HG02981 (cell line): ENCODE results near the gene RAP1B.

Experiments used
- ATAC-seq: cut with Tn5 transposase; IDR thresholded peaks from one replicate; pipeline ENCODE4 v1.9.1; 2021; ENCODE audit warnings: mild to moderate bottlenecking, moderate library complexity; ENCODE audit not compliant: unreplicated experiment

The RAP1B gene

GRCh38 chr12:68610370-68611093 is at the start of gene RAP1B:
Gene RAP1B (plus strand): TSS chr12:68610899. CDS start chr12:68648725, 37,826 bp downstream.
- peak; percentile 78 for ATAC-seq

GRCh38 chr12:68561830-68562229 is 48.9 kb upstream of the RAP1B start:
- ATAC-seq, result no peak

- ATAC-seq, result no peak
These were observed 46.5 kb upstream of the RAP1B start for GRCh38 chr12:68564166-68564565.

GRCh38 chr12:68565391-68565903 is 45.3 kb upstream of the RAP1B start:
- ATAC-seq, result no peak

GRCh38 chr12:68568922-68569569 is 41.7 kb upstream of the RAP1B start:
- no peak for ATAC-seq

GRCh38 chr12:68572661-68573060 is 38.0 kb upstream of the RAP1B start:
- no peak for ATAC-seq

- no peak for ATAC-seq
These were observed 37.3 kb upstream of the RAP1B start for GRCh38 chr12:68573406-68573805.

- ATAC-seq, result no peak
These were observed 32.8 kb upstream of the RAP1B start for GRCh38 chr12:68577949-68578348.

- ATAC-seq, result no peak
These were observed 31.9 kb upstream of the RAP1B start for GRCh38 chr12:68578765-68579164.

- no peak for ATAC-seq
These were observed 31.4 kb upstream of the RAP1B start for GRCh38 chr12:68579254-68579653.

- ATAC-seq, result no peak
These were observed 29.8 kb upstream of the RAP1B start for GRCh38 chr12:68580911-68581310.

- ATAC-seq, result no peak
These were observed 28.8 kb upstream of the RAP1B start for GRCh38 chr12:68581926-68582325.

- ATAC-seq, result no peak
These were observed 24.7 kb upstream of the RAP1B start for GRCh38 chr12:68585966-68586365.

GRCh38 chr12:68587448-68587873 is 23.2 kb upstream of the RAP1B start:
- ATAC-seq, result peak; percentile 90

- ATAC-seq, result no peak
These were observed 21.5 kb upstream of the RAP1B start for GRCh38 chr12:68589194-68589593.

- ATAC-seq, result no peak
These were observed 18.8 kb upstream of the RAP1B start for GRCh38 chr12:68591734-68592418.

GRCh38 chr12:68595241-68595640 is 15.5 kb upstream of the RAP1B start:
- no peak for ATAC-seq

- ATAC-seq, result no peak
These were observed 8.9 kb upstream of the RAP1B start for GRCh38 chr12:68601767-68602166.

- no peak for ATAC-seq
These were observed 8.0 kb upstream of the RAP1B start for GRCh38 chr12:68602720-68603119.

- ATAC-seq, result no peak
These were observed 2.5 kb upstream of the RAP1B start for GRCh38 chr12:68608191-68608590.

GRCh38 chr12:68609998-68610369 is 715 bp upstream of the RAP1B start:
- ATAC-seq, result no peak
